NT2/D1 (cell line): ENCODE data around the gene ABCB11.

ENCODE experiments used
- YY1 ChIP-seq: IDR thresholded peaks from 2 replicates; pipeline ENCODE4 v1.6.1; 2011; ENCODE audit not compliant: insufficient read length, insufficient read depth
- ZNF274 ChIP-seq: IDR thresholded peaks from 2 replicates; pipeline ENCODE4 v1.6.1; 2011; ENCODE audit warnings: mild to moderate bottlenecking, low read depth, low read length

- TF ChIP-seq ZNF274: no peak
- no peak for TF ChIP-seq YY1
Measured at GRCh38 chr2:168977608-168978007, 53.5 kb downstream of the ABCB11 start.
